ENCODE data around the gene SMOC1. TPM values are rescaled to one million over a fixed set of nuclear protein-coding genes. Genes with fewer than 3 reads are reported as not detected.

SMOC1 gene
- total RNA-seq, 1 experiment from 2014 or later = 0.46 TPM

GRCh38 chr14:69896972-69897371 lies 17.8 kb downstream of the SMOC1 start:
- H3K27ac ChIP-seq (ENCODE audit: low read length) = no peak overlapping the region
- no peaks in the 10 kb centered on the region; the same call in 1 of the 2 replicates for H3K9me3 ChIP-seq (ENCODE audit: control insufficient read depth, insufficient read depth, low read depth, low read length)
- TF ChIP-seq REST (IDR thresholded peaks at IDR 0.05; ENCODE audit: insufficient read depth in 1 of 2, low read depth in 2 of 2, low read length in 1 of 2) (no peak), CTCF (IDR thresholded peaks at IDR 0.05) (no peak), POLR2AphosphoS5 (IDR thresholded peaks at IDR 0.05; ENCODE audit: low read depth, low read length) (no peak), SIN3A (IDR thresholded peaks at IDR 0.05; ENCODE audit: borderline replicate concordance, insufficient read depth, low read depth, low read length) (no peak), TCF7L2 (IDR thresholded peaks at IDR 0.05; ENCODE audit: low read depth, low read length) (no peak)
- no peaks in the 10 kb centered on the region for H3K4me1 ChIP-seq (ENCODE audit: control insufficient read depth, insufficient read depth, low read length)
- intact Hi-C loops (cut with micrococcal nuclease; ENCODE audit: unreplicated experiment) (no loop called here), in situ Hi-C loops (cut with HindIII; ENCODE audit: low pct_unique_long_range_greater_than_20kb, low sequenced_read_pairs) (no loop called here)
- H3K4me3 ChIP-seq (ENCODE audit: low read depth in 2 of 2, low read length in 2 of 2) = no peak overlapping the region
- peaks cover 7% of the 10 kb centered on the region for H3K27me3 ChIP-seq (ENCODE audit: control insufficient read depth, insufficient read depth, low read length)
- no TSS peak for BruUV-seq (replicated peaks)
- DNase-seq (ENCODE audit: low read depth, low spot score) (no peak), ATAC-seq (no peak)
- H3K36me3 ChIP-seq (ENCODE audit: control insufficient read depth, insufficient read depth, low read length) = no peaks in the 10 kb centered on the region
- POLR2A ChIA-PET = no interaction called here
- CTCF ChIA-PET = no interaction called here

GRCh38 chr14:69900603-69901002 lies 21.4 kb downstream of the SMOC1 start:
- POLR2A ChIA-PET = no interaction called here
- CTCF ChIA-PET = no interaction called here
- no peaks in the 10 kb centered on the region; the same call in 1 of the 2 replicates for H3K9me3 ChIP-seq (ENCODE audit: control insufficient read depth, insufficient read depth, low read depth, low read length)
- no peak overlapping the region for H3K4me3 ChIP-seq (ENCODE audit: low read depth in 2 of 2, low read length in 2 of 2)
- DNase-seq (ENCODE audit: low read depth, low spot score) (no peak), ATAC-seq (no peak)
- H3K27me3 ChIP-seq (ENCODE audit: control insufficient read depth, insufficient read depth, low read length) = peaks cover under 1% of the 10 kb centered on the region
- H3K27ac ChIP-seq (ENCODE audit: low read length) = no peak overlapping the region
- H3K4me1 ChIP-seq (ENCODE audit: control insufficient read depth, insufficient read depth, low read length) = no peaks in the 10 kb centered on the region
- no peaks in the 10 kb centered on the region for H3K36me3 ChIP-seq (ENCODE audit: control insufficient read depth, insufficient read depth, low read length)
- BruUV-seq (replicated peaks) = no TSS peak
- TF ChIP-seq REST (IDR thresholded peaks at IDR 0.05; ENCODE audit: insufficient read depth in 1 of 2, low read depth in 2 of 2, low read length in 1 of 2) (no peak), TCF7L2 (IDR thresholded peaks at IDR 0.05; ENCODE audit: low read depth, low read length) (no peak), CTCF (IDR thresholded peaks at IDR 0.05) (no peak), SIN3A (IDR thresholded peaks at IDR 0.05; ENCODE audit: borderline replicate concordance, insufficient read depth, low read depth, low read length) (no peak), POLR2AphosphoS5 (IDR thresholded peaks at IDR 0.05; ENCODE audit: low read depth, low read length) (no peak)
- intact Hi-C loops (cut with micrococcal nuclease; ENCODE audit: unreplicated experiment) (no loop called here), in situ Hi-C loops (cut with HindIII; ENCODE audit: low pct_unique_long_range_greater_than_20kb, low sequenced_read_pairs) (no loop called here)

Data from Panc1 (cell line).